ENCODE results near the gene LCK.

Gene LCK

GRCh38 chr1:32266921-32267591 lies 16.0 kb downstream of the LCK start:
- H3K4me3 ChIP-seq (ENCODE audit: low read depth, low read length) = no peak overlapping the region
- DNase-seq (ENCODE audit: low read depth) = peak; percentile 64
- no peak for TF ChIP-seq CTCF (conservative IDR thresholded peaks at IDR 0.05; ENCODE audit: low read depth, low read length)

DNA sequence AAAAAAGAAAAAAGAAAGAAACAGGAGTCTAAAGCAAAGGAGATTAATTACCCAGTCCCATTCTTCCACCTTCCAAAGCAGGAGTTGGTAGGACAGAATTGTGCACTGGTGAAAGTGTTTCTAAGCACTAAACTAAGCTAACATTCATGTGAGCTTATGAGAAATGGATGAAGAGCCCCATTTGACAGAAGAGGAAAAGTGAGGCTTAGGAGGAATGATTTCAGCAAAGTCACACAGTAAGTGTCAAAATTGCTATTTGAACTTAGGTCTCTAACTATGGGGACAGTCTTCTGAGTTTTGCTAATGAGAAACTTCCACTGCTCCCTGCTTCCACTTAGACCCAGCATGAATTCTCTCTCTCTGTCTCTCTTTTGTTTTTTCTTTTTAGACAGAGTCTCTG lies 18.7 kb downstream of the LCK start:
- DNase-seq (ENCODE audit: low read depth) = no peak
- no peak overlapping the region for H3K4me3 ChIP-seq (ENCODE audit: low read depth, low read length)
- TF ChIP-seq CTCF (conservative IDR thresholded peaks at IDR 0.05; ENCODE audit: low read depth, low read length) = no peak

GRCh38 chr1:32272557-32273390 lies 21.7 kb downstream of the LCK start:
- H3K4me3 ChIP-seq (ENCODE audit: low read depth, low read length) = no peak overlapping the region
- DNase-seq (ENCODE audit: low read depth) = no peak
- no peak for TF ChIP-seq CTCF (conservative IDR thresholded peaks at IDR 0.05; ENCODE audit: low read depth, low read length)

DNA sequence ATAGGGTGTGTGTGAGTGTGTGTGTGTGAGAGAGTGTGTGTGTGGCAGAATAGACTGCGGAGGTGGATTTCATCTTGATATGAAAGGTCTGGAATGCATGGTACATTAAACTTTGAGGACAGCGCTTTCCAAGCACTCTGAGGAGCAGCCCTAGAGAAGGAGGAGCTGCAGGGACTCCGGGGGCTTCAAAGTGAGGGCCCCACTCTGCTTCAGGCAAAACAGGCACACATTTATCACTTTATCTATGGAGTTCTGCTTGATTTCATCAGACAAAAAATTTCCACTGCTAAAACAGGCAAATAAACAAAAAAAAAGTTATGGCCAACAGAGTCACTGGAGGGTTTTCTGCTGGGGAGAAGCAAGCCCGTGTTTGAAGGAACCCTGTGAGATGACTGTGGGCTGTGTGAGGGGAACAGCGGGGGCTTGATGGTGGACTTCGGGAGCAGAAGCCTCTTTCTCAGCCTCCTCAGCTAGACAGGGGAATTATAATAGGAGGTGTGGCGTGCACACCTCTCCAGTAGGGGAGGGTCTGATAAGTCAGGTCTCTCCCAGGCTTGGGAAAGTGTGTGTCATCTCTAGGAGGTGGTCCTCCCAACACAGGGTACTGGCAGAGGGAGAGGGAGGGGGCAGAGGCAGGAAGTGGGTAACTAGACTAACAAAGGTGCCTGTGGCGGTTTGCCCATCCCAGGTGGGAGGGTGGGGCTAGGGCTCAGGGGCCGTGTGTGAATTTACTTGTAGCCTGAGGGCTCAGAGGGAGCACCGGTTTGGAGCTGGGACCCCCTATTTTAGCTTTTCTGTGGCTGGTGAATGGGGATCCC lies 22.5 kb downstream of the LCK start:
- no peak for DNase-seq (ENCODE audit: low read depth)
- no peak for TF ChIP-seq CTCF (conservative IDR thresholded peaks at IDR 0.05; ENCODE audit: low read depth, low read length)
- H3K4me3 ChIP-seq (ENCODE audit: low read depth, low read length) = no peak overlapping the region

- TF ChIP-seq CTCF (conservative IDR thresholded peaks at IDR 0.05; ENCODE audit: low read depth, low read length) = no peak
- H3K4me3 ChIP-seq (ENCODE audit: low read depth, low read length) = no peak overlapping the region
- DNase-seq (ENCODE audit: low read depth) = no peak
Measured at GRCh38 chr1:32274646-32275340, 23.7 kb downstream of the LCK start.

- no peak for TF ChIP-seq CTCF (conservative IDR thresholded peaks at IDR 0.05; ENCODE audit: low read depth, low read length)
- peak; percentile 45 for DNase-seq (ENCODE audit: low read depth)
- peak overlapping the region; percentile 17 for H3K4me3 ChIP-seq (ENCODE audit: low read depth, low read length)
Measured at GRCh38 chr1:32275424-32275823, 24.4 kb downstream of the LCK start.

Measured in choroid plexus epithelial cell (primary cell).